Limb (tissue), 2 donors: ENCODE data around the gene LRRC25.
A peak's percentile ranks its signal among the peaks of the same experiment; 100 is the strongest.

Source experiments
- DNase-seq, 2 donors: peaks; one replicate each; pipeline ENCODE4 v3.0.0-alpha.2; 2016; ENCODE audit errors: extremely low spot score in 2 of 2

LRRC25 gene

DNA sequence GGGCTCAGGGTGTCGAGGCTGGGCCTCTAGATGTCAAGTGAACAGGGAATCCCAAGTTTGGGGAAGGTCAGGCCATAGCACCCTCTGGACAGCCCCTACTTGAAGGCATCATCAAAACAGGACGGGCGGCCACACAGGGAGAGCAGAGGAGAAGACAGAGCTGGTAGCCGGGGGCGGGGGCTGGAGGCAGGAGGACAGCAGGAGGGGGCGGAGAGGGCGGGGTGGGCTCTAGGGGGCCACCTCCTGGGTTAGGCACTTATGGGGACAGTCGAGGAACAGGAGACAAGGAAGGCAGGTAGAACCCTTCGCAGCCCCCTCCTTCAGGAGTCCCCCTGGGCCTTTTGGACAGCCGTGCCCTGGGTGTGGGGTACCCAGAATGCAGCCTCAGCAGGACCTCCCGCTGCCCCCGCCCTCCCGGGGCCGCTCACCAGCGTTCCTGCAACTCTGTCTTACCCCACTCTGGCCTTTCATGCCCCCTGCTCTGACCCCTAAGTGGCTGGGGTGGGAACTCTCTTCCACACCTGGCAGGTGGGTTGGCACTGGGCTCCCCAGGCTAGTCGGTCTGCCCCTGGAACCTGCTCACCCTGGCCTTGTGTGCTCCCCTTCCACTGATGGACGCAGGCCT is 27.6 kb upstream of the LRRC25 start:
- DNase-seq = no peak

- DNase-seq = no peak
These were observed 26.9 kb upstream of the LRRC25 start for GRCh38 chr19:18424122-18424889.

DNA sequence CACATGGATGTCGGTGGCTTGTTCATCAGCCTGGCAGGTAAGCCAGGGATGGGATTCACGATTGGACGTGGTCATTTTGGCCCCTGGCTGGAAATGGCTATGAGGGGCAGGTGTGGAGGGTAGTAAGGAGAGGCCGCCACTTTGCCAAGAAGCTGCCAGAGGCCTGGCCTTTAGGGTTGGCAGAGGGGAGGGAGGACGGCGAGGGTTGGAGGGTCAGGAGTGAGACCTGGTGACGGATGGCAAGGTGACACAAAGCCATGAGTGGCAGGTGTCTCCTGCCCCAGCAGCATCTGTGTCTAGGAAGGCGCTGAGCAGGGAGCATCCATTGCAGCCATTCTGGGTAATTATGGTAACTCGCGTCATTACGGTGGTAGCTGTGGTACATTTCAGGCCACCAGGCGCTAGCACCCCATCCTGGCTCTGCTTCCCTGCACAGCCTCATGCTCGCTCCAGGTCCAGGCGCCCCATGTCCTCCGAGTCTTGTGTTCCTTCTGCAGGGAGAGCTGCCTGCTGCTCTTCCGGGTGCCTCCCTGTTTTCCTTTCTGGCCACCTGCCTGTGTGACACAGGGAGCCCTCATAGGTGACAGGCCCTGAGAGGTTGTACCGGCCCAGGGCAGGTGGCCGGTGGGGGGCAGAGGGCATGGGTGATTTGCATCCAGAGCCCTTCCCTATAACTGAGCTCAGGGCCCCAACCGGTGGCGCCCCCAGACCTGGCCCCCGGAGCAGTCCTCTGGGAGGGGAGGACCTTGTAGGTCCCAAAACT is 26.0 kb upstream of the LRRC25 start:
- DNase-seq = no peak

GRCh38 chr19:18422530-18423191 is 25.2 kb upstream of the LRRC25 start:
- no peak for DNase-seq

- DNase-seq = peak in 1 of 2 donors; percentile 33
These were observed 24.0 kb upstream of the LRRC25 start for GRCh38 chr19:18421371-18421959.

- DNase-seq = no peak
These were observed 23.5 kb upstream of the LRRC25 start for GRCh38 chr19:18420930-18421329.

DNA sequence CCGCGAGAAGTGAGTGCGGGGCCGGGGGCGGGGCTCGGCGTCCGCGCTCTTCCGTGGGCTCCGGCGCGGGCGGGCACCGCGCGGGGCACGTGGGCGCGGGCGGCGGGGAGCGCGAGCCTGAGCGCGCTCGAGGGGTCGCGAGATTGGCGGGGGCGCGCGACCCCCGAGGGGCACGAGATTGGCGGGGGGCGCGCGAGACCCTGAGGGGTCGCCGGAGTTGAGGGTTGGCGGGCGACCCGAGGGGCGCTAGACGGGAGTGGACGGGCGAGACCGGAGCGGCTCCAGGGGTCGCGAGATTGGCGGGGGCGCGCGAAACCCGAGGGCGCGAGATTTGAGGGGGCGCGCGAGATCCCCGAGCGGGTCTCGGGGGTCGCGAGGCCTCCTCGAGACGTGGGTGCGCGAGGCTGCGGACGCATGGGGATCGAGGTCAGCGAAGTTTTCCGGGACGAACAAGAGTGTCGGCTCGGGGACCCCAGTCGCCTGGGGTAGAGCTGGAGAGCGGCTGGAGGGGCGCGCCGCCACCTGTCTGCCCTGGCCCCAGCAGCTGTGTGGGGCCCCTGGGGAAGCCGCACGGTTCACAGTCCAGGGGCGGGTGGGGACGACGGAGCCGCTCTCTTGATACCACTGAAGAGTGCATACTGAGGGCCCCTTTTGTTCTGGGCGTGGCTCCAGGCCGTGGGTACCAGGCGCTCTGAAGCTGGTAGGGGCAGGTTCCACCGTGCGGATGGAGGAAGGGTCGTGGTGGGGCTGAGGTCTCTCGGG is 22.5 kb upstream of the LRRC25 start:
- peak in 1 of 2 donors; percentile 74 for DNase-seq

DNA sequence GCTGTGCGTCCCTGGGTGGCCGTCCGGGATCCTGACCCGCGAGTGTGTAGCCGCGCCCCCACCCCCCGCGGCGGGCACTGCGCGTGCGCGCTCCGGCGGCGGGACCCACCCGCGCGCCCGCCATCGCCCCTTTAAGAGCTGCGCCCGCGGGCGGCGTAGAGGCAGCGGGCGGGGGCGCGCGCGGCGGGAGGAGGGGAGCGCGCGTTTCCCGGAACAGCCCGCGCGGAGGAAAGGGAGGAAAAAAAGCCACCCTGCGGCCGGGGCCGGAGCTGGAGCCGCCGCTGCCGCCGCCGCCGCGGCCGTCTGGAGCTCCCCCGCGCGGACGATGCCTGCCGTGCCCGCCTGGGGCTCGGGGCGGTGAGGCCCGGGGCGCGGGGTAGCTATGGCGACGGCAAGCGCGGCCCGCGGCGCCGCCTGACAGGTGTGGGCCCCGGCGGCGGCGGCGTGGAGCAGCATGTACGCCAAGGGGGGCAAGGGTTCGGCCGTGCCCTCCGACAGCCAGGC is 21.8 kb upstream of the LRRC25 start, which contains the start of gene SSBP4:
Gene SSBP4, plus strand, starts transcription at position 204 of the 504 bp plus-strand sequence. Its CDS starts 251 bp downstream, at position 455.
- DNase-seq = peak; percentile 82 to 92

DNA sequence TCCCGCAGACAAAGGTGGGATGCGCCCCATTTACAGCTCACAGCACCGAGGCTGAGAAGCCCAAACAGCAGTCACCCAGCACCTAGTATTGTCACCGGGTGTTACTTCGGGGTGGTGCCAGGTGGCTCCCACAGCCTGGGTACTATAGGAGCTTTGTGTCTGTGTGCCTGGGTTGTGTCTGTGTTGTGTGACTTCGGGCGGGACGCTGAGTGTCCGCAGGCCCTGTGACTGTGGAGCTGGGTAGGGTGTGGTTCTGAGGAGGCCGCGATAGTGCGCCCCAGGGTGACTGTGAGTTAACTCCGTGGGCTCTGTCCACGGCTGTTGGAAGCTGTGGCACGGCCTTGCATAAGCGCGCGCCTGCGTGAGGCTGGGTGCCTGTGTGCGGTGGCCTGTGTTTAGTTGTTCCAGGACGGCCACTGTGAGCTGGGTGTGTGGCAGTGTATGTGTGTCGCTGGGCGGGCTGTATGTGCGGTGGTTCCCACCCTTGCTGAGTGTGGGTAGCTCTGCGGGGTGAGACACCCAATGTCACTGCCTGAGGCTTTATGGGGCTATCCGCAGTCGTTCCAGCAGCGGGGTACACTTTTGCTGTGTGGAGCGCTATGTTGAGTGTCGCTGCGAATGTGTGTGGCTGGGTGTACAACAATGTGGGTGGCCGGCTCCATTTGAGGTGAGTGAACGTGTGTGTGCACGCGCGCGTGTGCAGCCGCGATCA is 21.2 kb upstream of the LRRC25 start:
- no peak for DNase-seq

DNA sequence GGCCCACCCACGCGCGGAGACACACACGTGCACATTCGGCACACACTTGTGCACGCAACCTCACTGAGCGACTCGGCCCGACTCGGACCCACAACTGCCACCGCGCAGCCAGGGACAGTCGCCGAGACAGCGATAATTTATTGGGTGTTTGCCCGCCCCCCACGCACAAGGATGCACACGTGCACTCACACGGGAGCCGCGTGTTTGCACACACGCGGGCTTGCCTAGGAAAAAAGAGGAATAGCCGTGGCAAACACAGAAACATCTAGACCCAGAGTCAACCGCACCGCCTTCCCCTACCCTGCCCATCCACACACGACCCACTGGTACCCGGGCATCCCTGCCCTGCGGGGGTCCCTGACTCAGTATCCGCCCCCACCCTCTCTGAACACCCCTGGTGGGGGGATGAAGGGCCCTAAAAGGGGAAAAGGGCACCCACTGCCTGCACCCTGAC is 20.6 kb upstream of the LRRC25 start:
- no peak for DNase-seq

DNA sequence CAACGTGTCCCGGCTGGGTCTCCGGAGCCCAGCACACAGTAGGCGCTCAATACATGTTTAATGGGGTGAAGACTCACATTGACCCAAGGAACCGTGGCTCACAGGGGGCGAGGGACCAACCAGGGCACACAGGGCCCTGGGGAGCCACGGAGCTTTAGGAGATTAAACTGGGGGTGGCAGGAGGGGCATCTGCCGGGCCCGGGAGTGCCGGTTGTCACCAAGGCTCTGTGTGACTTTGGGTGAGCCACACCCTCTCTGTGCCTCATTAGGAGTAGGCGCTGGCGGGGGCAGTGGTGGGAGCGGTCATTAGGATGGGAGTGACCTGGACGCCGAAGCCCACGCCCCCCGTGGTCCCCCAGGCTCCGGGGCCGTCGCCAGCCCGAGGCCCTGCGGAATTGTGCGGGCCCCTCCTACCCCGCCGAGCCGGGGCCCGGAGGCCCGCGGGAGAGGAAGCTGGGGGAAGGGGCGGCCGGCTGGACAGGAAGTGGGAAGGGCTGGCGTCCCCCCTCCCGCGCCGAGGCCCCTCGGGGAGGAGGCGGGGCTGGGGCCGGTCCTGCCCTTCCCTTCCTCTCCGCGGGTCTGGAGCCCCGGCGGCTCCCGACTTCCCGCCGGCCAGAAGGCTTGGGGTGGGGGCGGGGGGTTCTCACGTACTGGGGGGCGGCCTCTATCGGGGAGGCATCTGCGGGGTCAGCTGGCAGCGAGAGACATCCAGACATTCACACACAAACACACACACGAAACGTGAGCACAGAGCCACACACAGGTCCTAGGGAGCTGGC is 20.0 kb upstream of the LRRC25 start:
- peak; percentile 87 to 91 for DNase-seq

- DNase-seq = peak; percentile 92 to 94
These were observed 19.4 kb upstream of the LRRC25 start for GRCh38 chr19:18416778-18417249.

- DNase-seq = peak; percentile 79 to 80
These were observed 17.9 kb upstream of the LRRC25 start for GRCh38 chr19:18415178-18415867.

DNA sequence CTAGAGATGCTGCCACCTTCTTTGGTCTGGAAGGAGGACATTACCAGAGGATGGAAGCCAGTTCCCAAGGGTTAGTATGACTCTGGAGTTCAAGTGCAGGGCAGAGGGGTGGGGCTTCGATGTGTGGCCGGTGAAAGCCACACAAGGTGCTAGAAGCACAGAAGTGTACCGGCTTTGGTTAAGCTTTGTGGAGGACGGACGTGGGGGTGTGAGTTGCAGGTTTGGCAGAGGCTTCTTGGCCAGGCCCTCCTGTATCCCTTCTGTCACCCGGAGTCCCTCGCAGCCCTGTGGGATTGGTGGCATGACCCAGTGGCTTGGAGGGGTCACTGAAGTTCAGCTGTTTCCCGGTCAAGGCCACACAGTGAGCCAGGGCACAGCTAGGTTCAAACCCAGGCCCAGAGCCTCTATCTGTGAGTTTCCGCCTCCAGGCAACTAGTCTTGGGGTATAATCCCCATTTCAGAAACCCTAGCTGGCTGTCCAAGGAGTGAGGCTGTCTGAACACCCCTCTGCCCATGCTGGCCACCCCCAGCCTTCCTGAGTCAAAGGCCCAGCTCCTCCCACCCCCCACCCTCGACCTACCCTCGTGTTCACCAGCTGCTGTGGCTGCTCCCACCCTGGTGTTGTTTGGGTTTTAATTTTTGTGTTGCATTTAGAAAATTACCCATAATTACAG is 17.2 kb upstream of the LRRC25 start:
- DNase-seq = peak in 1 of 2 donors; percentile 51

- no peak for DNase-seq
These were observed 15.3 kb upstream of the LRRC25 start for GRCh38 chr19:18412610-18413239.

DNA sequence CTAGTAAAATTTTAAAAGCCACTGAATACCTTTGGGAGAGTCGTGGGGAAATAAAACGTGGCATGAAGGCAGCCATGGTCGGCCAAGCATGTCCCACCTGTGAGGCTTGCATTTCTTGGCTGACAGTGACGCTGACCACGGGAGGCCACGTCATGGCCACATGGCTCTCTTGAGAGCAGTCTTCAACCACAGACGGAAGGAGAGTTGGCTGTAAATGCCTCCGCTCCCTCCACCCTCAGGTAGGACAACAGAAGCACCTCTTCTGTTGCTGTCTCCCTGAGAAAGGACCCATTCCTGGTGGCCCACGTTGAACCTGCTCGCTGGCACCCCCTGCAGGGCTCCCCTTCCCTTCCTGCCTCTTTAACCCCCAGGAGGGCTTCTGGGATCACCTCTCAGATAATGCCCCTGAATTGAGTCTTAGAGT is 10.6 kb upstream of the LRRC25 start:
- DNase-seq = peak in 1 of 2 donors; percentile 47

GRCh38 chr19:18406749-18407148 is 9.3 kb upstream of the LRRC25 start:
- DNase-seq = no peak
